NK-92 (cell line): ENCODE results near the gene SRRM2.

Experiments used
- DNase-seq: peaks from one replicate; lab custom pipeline; 2025; ENCODE audit not compliant: unreplicated experiment; lab: John Stamatoyannopoulos, UW

Gene SRRM2

GRCh38 chr16:2818272-2818876, 65.9 kb downstream of the SRRM2 start:
- DNase-seq: no peak

GRCh38 chr16:2819179-2819938, 66.9 kb downstream of the SRRM2 start:
- no peak for DNase-seq

GRCh38 chr16:2819939-2820835, 67.7 kb downstream of the SRRM2 start:
- DNase-seq: no peak
